ENCODE results near the gene AOAH. TPM values are rescaled to one million over a fixed set of nuclear protein-coding genes. Genes with fewer than 3 reads are reported as not detected.

Gene AOAH
- total RNA-seq, 1 donor from 2014 or later, result 7.4 TPM

GRCh38 chr7:36638140-36638539 is 86.2 kb downstream of the AOAH start:
- Histone ChIP-seq H3K27me3 (no peaks in the 10 kb centered on the region), H3K27ac (no peak overlapping the region), H3K4me1 (no peaks in the 10 kb centered on the region), H3K4me3 (no peak overlapping the region), H3K36me3 (no peaks in the 10 kb centered on the region), H3K9me3 (no peaks in the 10 kb centered on the region)
- no peak for TF ChIP-seq CTCF (IDR thresholded peaks at IDR 0.05)
- no peak for TF ChIP-seq POLR2A (IDR thresholded peaks at IDR 0.05)
- TF ChIP-seq POLR2AphosphoS5 (IDR thresholded peaks at IDR 0.05; ENCODE audit: insufficient read depth in 1 of 2, low read depth in 1 of 2), result no peak
- intact Hi-C loops (cut with DNase I), result no loop called here
- DNase-seq (ENCODE audit: extremely low spot score in 2 of 2), result no peak

- H3K4me1 ChIP-seq, result no peaks in the 10 kb centered on the region
- H3K27me3 ChIP-seq, result no peaks in the 10 kb centered on the region
- H3K27ac ChIP-seq, result no peak overlapping the region
- TF ChIP-seq CTCF (IDR thresholded peaks at IDR 0.05) (no peak), POLR2A (IDR thresholded peaks at IDR 0.05) (no peak), POLR2AphosphoS5 (IDR thresholded peaks at IDR 0.05; ENCODE audit: insufficient read depth in 1 of 2, low read depth in 1 of 2) (no peak)
- intact Hi-C loops (cut with DNase I), result no loop called here
- no peaks in the 10 kb centered on the region for H3K36me3 ChIP-seq
- H3K9me3 ChIP-seq, result no peaks in the 10 kb centered on the region
- no peak overlapping the region for H3K4me3 ChIP-seq
- no peak for DNase-seq (ENCODE audit: extremely low spot score in 2 of 2)
These were observed 86.9 kb downstream of the AOAH start for GRCh38 chr7:36637417-36637816.

GRCh38 chr7:36636126-36636525 is 88.2 kb downstream of the AOAH start:
- H3K27me3 ChIP-seq, result no peaks in the 10 kb centered on the region
- no peak overlapping the region for H3K27ac ChIP-seq
- no peak for TF ChIP-seq POLR2A (IDR thresholded peaks at IDR 0.05)
- TF ChIP-seq CTCF (IDR thresholded peaks at IDR 0.05), result no peak
- no peak for TF ChIP-seq POLR2AphosphoS5 (IDR thresholded peaks at IDR 0.05; ENCODE audit: insufficient read depth in 1 of 2, low read depth in 1 of 2)
- H3K4me1 ChIP-seq, result no peaks in the 10 kb centered on the region
- DNase-seq (ENCODE audit: extremely low spot score in 2 of 2), result no peak
- no peak overlapping the region for H3K4me3 ChIP-seq
- H3K36me3 ChIP-seq, result no peaks in the 10 kb centered on the region
- no peaks in the 10 kb centered on the region for H3K9me3 ChIP-seq
- intact Hi-C loops (cut with DNase I), result no loop called here

- Histone ChIP-seq H3K27ac (no peak overlapping the region), H3K36me3 (no peaks in the 10 kb centered on the region), H3K4me1 (no peaks in the 10 kb centered on the region), H3K9me3 (no peaks in the 10 kb centered on the region), H3K4me3 (no peak overlapping the region), H3K27me3 (no peaks in the 10 kb centered on the region)
- intact Hi-C loops (cut with DNase I), result no loop called here
- TF ChIP-seq POLR2AphosphoS5 (IDR thresholded peaks at IDR 0.05; ENCODE audit: insufficient read depth in 1 of 2, low read depth in 1 of 2) (no peak), CTCF (IDR thresholded peaks at IDR 0.05) (no peak), POLR2A (IDR thresholded peaks at IDR 0.05) (no peak)
- DNase-seq (ENCODE audit: extremely low spot score in 2 of 2), result no peak
These were observed 89.2 kb downstream of the AOAH start for GRCh38 chr7:36635091-36635490.

- Histone ChIP-seq H3K27ac (no peak overlapping the region), H3K9me3 (no peaks in the 10 kb centered on the region), H3K27me3 (no peaks in the 10 kb centered on the region), H3K4me3 (no peak overlapping the region), H3K36me3 (no peaks in the 10 kb centered on the region), H3K4me1 (no peaks in the 10 kb centered on the region)
- DNase-seq (ENCODE audit: extremely low spot score in 2 of 2), result no peak
- TF ChIP-seq CTCF (IDR thresholded peaks at IDR 0.05), result no peak
- TF ChIP-seq POLR2A (IDR thresholded peaks at IDR 0.05), result no peak
- intact Hi-C loops (cut with DNase I), result no loop called here
These were observed 90.9 kb downstream of the AOAH start for GRCh38 chr7:36633377-36633776.
